Lower leg skin (tissue), 4 donors: ENCODE measurements around the gene MGMT. TPM values are rescaled to one million over a fixed set of nuclear protein-coding genes. Genes with fewer than 3 reads are reported as not detected.
"Not testable (repeated sequence)": the region's sequence is repeated elsewhere in the genome, so short reads cannot be mapped to it uniquely, and the experiment has no call there.

Experiments
- DNase-seq, 2 donors: peaks; one replicate each; pipeline ENCODE4 v3.0.0-alpha.2; 2019; ENCODE audit warnings: low spot score in 2 of 2
- H3K4me3 ChIP-seq: fragments of 200-600 bp; sonication (generic); 2 replicates; pipeline ENCODE4 v1.5.1; 2017; ENCODE audit warnings: mild to moderate bottlenecking, low read depth; ENCODE audit not compliant: poor library complexity, severe bottlenecking
- POLR2A ChIP-seq, 2 donors: fragments of 450-650 bp; IDR thresholded peaks; one replicate each; pipeline ENCODE4 v1.6.1; 2016 to 2017; ENCODE audit warnings: antibody characterized with exemption in 2 of 2, mild to moderate bottlenecking in 1 of 2, moderate library complexity in 1 of 2
- WGBS, 2 donors: methylation state at CpG; one replicate each; pipeline ENCODE4 v1.1.5; 2018; 5-methylcytosine and 5-hydroxymethylcytosine counted together
- intact Hi-C: fragments of 100-400 bp; cut with DNase I; formaldehyde crosslinking; loops from one replicate; pipeline ENCODE4 v1.15.0; 2023; ENCODE audit warnings: low total_unique reads
- total RNA-seq, 4 donors: library from RNA; depleted of rRNA; stranded (reverse); fragments of >200 nt; gene quantifications; one replicate each; pipeline ENCODE4 v1.1.0, GENCODE V29; 2016
- TF ChIP-seq, protein P1 (sequence below), 3 donors: fragments of 450-650 bp; IDR thresholded peaks; one replicate each; pipeline ENCODE4 v1.5.1; 2016; ENCODE audit warnings: antibody characterized with exemption in 3 of 3, mild to moderate bottlenecking in 3 of 3, moderate library complexity in 2 of 3

The MGMT gene
- total RNA-seq, 4 donors from 2014 or later, result 13.1 to 38.7 (median 29.2) TPM

GRCh38 chr10:129424978-129425377 lies 42.1 kb upstream of the MGMT start:
- TF ChIP-seq, protein P1, sequence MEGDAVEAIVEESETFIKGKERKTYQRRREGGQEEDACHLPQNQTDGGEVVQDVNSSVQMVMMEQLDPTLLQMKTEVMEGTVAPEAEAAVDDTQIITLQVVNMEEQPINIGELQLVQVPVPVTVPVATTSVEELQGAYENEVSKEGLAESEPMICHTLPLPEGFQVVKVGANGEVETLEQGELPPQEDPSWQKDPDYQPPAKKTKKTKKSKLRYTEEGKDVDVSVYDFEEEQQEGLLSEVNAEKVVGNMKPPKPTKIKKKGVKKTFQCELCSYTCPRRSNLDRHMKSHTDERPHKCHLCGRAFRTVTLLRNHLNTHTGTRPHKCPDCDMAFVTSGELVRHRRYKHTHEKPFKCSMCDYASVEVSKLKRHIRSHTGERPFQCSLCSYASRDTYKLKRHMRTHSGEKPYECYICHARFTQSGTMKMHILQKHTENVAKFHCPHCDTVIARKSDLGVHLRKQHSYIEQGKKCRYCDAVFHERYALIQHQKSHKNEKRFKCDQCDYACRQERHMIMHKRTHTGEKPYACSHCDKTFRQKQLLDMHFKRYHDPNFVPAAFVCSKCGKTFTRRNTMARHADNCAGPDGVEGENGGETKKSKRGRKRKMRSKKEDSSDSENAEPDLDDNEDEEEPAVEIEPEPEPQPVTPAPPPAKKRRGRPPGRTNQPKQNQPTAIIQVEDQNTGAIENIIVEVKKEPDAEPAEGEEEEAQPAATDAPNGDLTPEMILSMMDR (IDR thresholded peaks at IDR 0.05), result no peak
- no peak for TF ChIP-seq POLR2A (IDR thresholded peaks at IDR 0.05)
- DNase-seq, result no peak
- intact Hi-C loops, result no loop called here
- no peak overlapping the region for H3K4me3 ChIP-seq
- 84 to 90% methylated on average over 15 of the region's 15 CpGs for WGBS, 2 donors

GRCh38 chr10:129426606-129427005 lies 40.4 kb upstream of the MGMT start:
- H3K4me3 ChIP-seq, result no peak overlapping the region
- no peak for TF ChIP-seq POLR2A (IDR thresholded peaks at IDR 0.05)
- TF ChIP-seq, protein P1 (IDR thresholded peaks at IDR 0.05), result no peak
- intact Hi-C loops, result no loop called here
- DNase-seq, result no peak
- WGBS, 2 donors, result 59 to 66% methylated on average over 6 of the region's 6 CpGs

- intact Hi-C loops, result no loop called here
- TF ChIP-seq, protein P1 (IDR thresholded peaks at IDR 0.05), result no peak
- no peak for TF ChIP-seq POLR2A (IDR thresholded peaks at IDR 0.05)
- 86% methylated on average over 7 of the region's 7 CpGs; no CpG with 5 or more reads in 1 of the 2 donors for WGBS, 2 donors
- no peak overlapping the region for H3K4me3 ChIP-seq
- DNase-seq, result no peak
Observed at GRCh38 chr10:129433266-129433665, 33.8 kb upstream of the MGMT start.

- intact Hi-C loops, H3K4me3 ChIP-seq: not testable (repeated sequence)
- 82 to 90% methylated on average over 4 of the region's 4 CpGs for WGBS, 2 donors
Observed at GRCh38 chr10:129435724-129436123, 31.3 kb upstream of the MGMT start.

DNA sequence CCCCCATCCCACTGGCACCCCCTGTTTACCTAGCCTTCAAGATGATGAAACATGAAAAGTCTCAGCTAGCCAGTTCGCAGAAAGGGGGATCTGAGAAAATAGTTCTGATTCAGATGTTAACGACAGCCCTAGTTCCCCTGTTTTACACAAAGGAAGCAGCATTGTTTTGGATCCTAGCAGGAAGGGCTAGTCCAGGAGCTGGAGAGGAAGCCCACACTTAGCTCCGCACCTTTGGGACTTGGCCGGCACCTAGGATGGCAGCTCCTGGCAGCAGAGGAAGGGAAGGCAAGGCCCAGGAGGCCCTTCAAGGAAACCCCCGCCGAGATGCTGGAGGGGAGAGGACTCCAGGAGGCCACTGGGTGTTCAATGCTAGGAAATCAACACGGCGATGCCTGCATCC lies 29.0 kb upstream of the MGMT start:
- intact Hi-C loops, result no loop called here
- no peak for DNase-seq
- no peak overlapping the region for H3K4me3 ChIP-seq
- WGBS, 2 donors, result 77 to 83% methylated on average over 8 of the region's 8 CpGs
- TF ChIP-seq POLR2A (IDR thresholded peaks at IDR 0.05), result no peak
- TF ChIP-seq, protein P1 (IDR thresholded peaks at IDR 0.05), result no peak

More at GRCh38 chr10:129435724-129436123, 31.3 kb upstream of the MGMT start:
- DNase-seq, result not testable (repeated sequence)

DNA sequence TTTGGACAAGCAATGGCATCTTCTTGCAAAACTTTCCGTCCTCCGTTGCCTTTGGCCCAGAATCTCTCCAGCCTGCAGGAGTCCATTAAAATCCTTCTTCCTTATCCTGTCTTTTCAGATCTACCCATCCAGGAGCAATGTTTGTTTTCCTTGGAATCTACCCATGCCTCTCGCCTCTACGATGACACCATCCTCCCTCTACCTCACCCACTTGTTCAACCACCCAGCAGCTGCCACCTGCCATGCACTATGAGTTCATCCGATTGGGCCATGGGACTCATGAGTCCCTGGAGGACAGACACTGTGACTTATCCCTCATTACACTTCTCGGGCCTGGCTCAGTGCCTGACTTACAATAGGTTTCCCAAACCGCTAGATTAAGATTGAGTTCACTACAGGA lies 26.8 kb upstream of the MGMT start:
- DNase-seq, result peak in 1 of 2 donors; percentile 36
- no peak overlapping the region for H3K4me3 ChIP-seq
- WGBS, 2 donors, result 82 to 85% methylated on average over 7 of the region's 7 CpGs
- TF ChIP-seq POLR2A (IDR thresholded peaks at IDR 0.05), result no peak
- TF ChIP-seq, protein P1 (IDR thresholded peaks at IDR 0.05), result no peak
- intact Hi-C loops, result no loop called here
